Ovary (tissue), 3 donors: ENCODE results near the gene MIOX.

Experiments
- CTCF ChIP-seq, 3 donors: fragments of 450-650 bp in 2 of 3; fragments of 200-600 bp in 1 of 3; IDR thresholded peaks; one replicate each; pipeline versions ENCODE4 v1.5.1 to v1.8.0; 2016 to 2022; ENCODE audit warnings: antibody characterized with exemption in 3 of 3, mild to moderate bottlenecking in 1 of 3
- EP300 ChIP-seq: sonication (generic); formaldehyde crosslinking; IDR thresholded peaks from one replicate; pipeline ENCODE4 v1.6.1; 2017; ENCODE audit warnings: antibody characterized with exemption
- POLR2A ChIP-seq: fragments of 450-650 bp; IDR thresholded peaks from one replicate; pipeline ENCODE4 v1.6.1; 2017; ENCODE audit warnings: antibody characterized with exemption, mild to moderate bottlenecking, moderate library complexity
- donor health status: DM: no; HTN: no; CAD: no.

DNA sequence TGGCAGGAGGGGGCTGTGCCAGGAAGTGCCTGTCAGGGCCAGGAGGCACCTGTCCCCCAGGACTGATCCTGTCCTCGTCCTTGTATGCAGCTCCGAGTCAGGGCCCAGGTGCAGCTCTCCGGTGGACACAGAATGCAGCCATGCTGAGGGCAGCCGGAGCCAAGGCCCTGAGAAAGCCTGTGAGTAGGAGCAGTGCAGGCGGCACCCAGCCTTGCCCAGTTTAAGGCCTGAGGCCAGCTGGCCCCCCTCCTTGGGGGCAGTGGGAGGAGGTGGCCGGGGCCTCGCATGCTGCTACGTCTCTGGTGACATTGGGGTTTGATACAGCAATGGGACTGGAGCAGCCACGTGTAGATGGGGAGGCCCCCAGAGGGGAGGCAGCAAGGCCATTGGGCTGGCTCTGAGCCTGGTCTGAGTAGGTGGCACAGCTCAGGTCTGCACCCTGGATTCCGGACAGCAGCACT is 46.8 kb upstream of the MIOX start:
- TF ChIP-seq EP300 (no peak), POLR2A (no peak), CTCF (IDR thresholded peaks at IDR 0.05) (no peak)
